ENCODE results near the gene DNAJC18.

DNAJC18 gene

DNA sequence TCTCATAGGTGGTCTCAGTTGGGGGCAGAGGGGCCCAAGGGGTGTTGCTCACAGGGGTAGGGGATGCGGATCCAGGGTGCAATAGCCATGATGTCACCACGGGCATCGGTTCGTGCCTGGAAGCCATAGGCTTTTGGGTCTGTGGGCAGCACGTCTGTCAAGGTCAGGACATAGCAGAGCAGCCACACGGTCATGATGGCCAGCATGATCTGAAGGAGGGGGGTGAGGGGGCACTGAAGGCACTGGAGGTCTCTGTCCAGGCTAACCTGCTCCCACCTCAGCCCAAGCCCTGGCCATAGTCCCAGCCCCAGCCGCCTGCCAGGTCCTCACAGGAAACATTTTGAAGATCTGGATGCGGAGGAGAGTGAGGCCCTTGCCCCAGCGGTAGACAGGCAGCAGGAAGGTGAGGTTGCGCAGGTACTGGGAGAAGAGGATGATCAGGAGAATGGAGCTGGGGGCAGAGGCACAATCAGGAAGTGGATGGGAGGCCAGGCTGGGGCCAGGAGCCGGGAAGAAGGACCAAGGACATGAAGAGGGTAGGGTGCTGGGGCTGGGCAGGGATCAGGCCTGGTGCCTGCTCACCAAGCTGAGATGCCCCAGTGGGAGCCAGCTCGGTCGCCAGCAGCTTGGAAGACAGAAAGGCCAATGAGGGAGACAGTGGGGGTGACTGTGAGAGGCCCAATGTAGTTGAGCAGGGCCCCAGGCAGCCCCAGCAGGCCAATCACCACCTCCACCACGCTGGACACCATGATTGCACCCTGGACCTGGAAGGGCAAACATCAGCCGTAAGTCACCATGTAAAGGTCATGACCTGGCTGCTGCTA is 59.5 kb downstream of the DNAJC18 start:
- no peak for DNase-seq

DNA sequence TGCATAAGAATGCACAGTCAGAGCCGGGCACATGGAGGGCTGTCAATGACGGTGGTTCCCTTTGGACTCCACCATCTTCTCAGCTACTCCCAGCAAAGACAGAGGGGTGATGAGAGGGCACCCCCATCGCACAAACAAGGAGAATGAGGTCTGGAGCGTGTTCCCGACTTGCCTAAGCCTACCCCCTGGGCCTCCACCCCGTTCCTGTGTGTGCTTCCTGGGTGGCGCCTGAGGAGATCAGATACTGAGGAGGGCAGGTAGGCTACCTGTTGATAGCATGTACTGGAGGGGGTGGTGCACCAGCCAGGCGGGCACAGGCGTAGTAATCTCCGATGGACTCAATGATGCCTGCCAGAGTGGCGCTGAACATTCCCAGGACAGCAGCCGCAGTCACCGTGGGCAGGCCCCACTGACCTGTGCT is 60.4 kb downstream of the DNAJC18 start:
- no peak overlapping the region for H2BK5ac ChIP-seq (ENCODE audit: low read depth, low read length, poor library complexity, severe bottlenecking)
- no peak overlapping the region for H4K8ac ChIP-seq (ENCODE audit: low read length)
- no peak for DNase-seq
- no peak overlapping the region for H2AK5ac ChIP-seq (ENCODE audit: low read length, severe bottlenecking)
- H3K18ac ChIP-seq (ENCODE audit: low read depth in 1 of 2, low read length in 2 of 2) = no peak overlapping the region
- no peak overlapping the region for H2AFZ ChIP-seq (ENCODE audit: low read depth, low read length)
- H3K14ac ChIP-seq (ENCODE audit: low read length in 2 of 2) = no peak overlapping the region
- H3K4ac ChIP-seq (ENCODE audit: low read depth in 1 of 2, low read length in 2 of 2) = no peak overlapping the region
- peaks cover 28% of the 10 kb centered on the region for H3K4me1 ChIP-seq (ENCODE audit: control insufficient read depth, insufficient read depth, low read depth, low read length)
- H2BK120ac ChIP-seq (ENCODE audit: low read depth, low read length) = no peak overlapping the region
- no peak overlapping the region for H3K23ac ChIP-seq (ENCODE audit: low read length in 2 of 2)
- peak overlapping the region in 1 of 2 experiments; percentile 3 for H2BK12ac ChIP-seq (ENCODE audit: low read length in 2 of 2)
- WGBS = 93% methylated on average over 13 of the region's 13 CpGs
- H3K4me3 ChIP-seq (ENCODE audit: insufficient read depth in 1 of 2, low read depth in 1 of 2, low read length in 2 of 2) = no peak overlapping the region
- H3K79me1 ChIP-seq (replicated peaks; ENCODE audit: low read length, poor library complexity, severe bottlenecking) = no peaks in the 10 kb centered on the region
- H3K9me3 ChIP-seq (ENCODE audit: control insufficient read depth, low read length) = no peaks in the 10 kb centered on the region
- H3K4me2 ChIP-seq (ENCODE audit: low read length, poor library complexity, severe bottlenecking) = no peak overlapping the region
- H4K91ac ChIP-seq (ENCODE audit: low read length) = peak overlapping the region; percentile 5
- H3K36me3 ChIP-seq (ENCODE audit: control insufficient read depth in 1 of 2, insufficient read depth in 2 of 2, low read depth in 1 of 2, low read length in 2 of 2) = peaks cover 14 to 25% of the 10 kb centered on the region in 2 experiments
- no peak overlapping the region for H3K9ac ChIP-seq (ENCODE audit: low read length)
- H3K27ac ChIP-seq (ENCODE audit: low read length, poor library complexity, severe bottlenecking) = no peak overlapping the region
- H2BK15ac ChIP-seq (ENCODE audit: low read depth, poor library complexity, severe bottlenecking) = no peak overlapping the region
- H3K27me3 ChIP-seq (ENCODE audit: control insufficient read depth in 1 of 2, insufficient read depth in 1 of 2, low read length in 2 of 2) = no peaks in the 10 kb centered on the region

More for the DNA sequence above, 59.5 kb downstream of the DNAJC18 start:
- Histone ChIP-seq H3K14ac (ENCODE audit: low read length in 2 of 2) (no peak overlapping the region), H2BK5ac (ENCODE audit: low read depth, low read length, poor library complexity, severe bottlenecking) (no peak overlapping the region), H3K9me3 (ENCODE audit: control insufficient read depth, low read length) (no peaks in the 10 kb centered on the region), H3K4me1 (ENCODE audit: control insufficient read depth, insufficient read depth, low read depth, low read length) (peaks cover 32% of the 10 kb centered on the region), H2BK12ac (ENCODE audit: low read length in 2 of 2) (no peak overlapping the region), H4K91ac (ENCODE audit: low read length) (no peak overlapping the region), H3K9ac (ENCODE audit: low read length) (no peak overlapping the region), H2BK15ac (ENCODE audit: low read depth, poor library complexity, severe bottlenecking) (no peak overlapping the region), H2AK5ac (ENCODE audit: low read length, severe bottlenecking) (no peak overlapping the region), H3K4me2 (ENCODE audit: low read length, poor library complexity, severe bottlenecking) (no peak overlapping the region), H3K79me1 (replicated peaks; ENCODE audit: low read length, poor library complexity, severe bottlenecking) (no peaks in the 10 kb centered on the region), H3K4me3 (ENCODE audit: insufficient read depth in 1 of 2, low read depth in 1 of 2, low read length in 2 of 2) (no peak overlapping the region), H3K27me3 (ENCODE audit: control insufficient read depth in 1 of 2, insufficient read depth in 1 of 2, low read length in 2 of 2) (no peaks in the 10 kb centered on the region), H2BK120ac (ENCODE audit: low read depth, low read length) (no peak overlapping the region), H3K18ac (ENCODE audit: low read depth in 1 of 2, low read length in 2 of 2) (no peak overlapping the region), H2AFZ (ENCODE audit: low read depth, low read length) (no peak overlapping the region), H4K8ac (ENCODE audit: low read length) (no peak overlapping the region), H3K27ac (ENCODE audit: low read length, poor library complexity, severe bottlenecking) (no peak overlapping the region), H3K36me3 (ENCODE audit: control insufficient read depth in 1 of 2, insufficient read depth in 2 of 2, low read depth in 1 of 2, low read length in 2 of 2) (peaks cover 8 to 20% of the 10 kb centered on the region in 2 experiments), H3K4ac (ENCODE audit: low read depth in 1 of 2, low read length in 2 of 2) (no peak overlapping the region), H3K23ac (ENCODE audit: low read length in 2 of 2) (no peak overlapping the region)
- WGBS = 91% methylated on average over 15 of the region's 15 CpGs

DNA sequence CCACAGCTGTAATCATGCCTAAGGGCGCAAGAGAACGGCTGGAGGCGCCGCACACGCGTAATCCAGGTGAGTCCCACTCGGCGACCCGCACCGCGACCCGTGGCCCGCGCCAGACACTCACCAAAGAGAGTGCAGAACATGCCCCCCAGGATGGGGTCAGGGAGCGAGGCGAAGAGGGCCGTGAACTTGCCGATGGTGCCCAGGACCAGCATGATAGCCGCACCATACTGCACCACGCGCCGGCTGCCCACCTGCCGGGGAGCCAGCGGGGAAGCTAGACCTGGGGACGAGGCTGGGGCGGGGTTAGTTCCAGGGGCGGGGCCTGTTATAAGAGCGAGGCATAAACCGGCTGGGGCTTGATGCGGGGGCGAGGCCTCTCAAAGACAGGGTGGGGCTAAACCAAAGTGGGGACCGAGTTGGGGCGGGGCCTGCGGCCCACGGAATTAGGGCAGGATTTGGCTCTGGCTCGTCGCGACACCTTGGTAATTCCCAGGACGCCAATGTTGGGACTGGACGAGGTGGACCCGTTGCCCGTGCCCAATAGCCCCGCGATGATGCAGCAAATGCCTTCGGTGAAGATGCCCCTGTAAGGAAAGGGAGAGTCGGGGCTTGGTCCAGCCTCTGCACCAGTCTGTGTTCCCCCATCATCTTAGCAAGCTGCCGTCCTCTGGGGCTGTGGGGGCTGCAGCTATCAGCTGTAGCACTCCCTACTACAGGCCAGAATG is 61.1 kb downstream of the DNAJC18 start:
- 85% methylated on average over 47 of the region's 47 CpGs for WGBS
- no peak overlapping the region for H3K14ac ChIP-seq (ENCODE audit: low read length in 2 of 2)
- no peak overlapping the region for H3K27ac ChIP-seq (ENCODE audit: low read length, poor library complexity, severe bottlenecking)
- no peak overlapping the region for H2BK12ac ChIP-seq (ENCODE audit: low read length in 2 of 2)
- no peak for DNase-seq
- no peak overlapping the region for H3K4me3 ChIP-seq (ENCODE audit: insufficient read depth in 1 of 2, low read depth in 1 of 2, low read length in 2 of 2)
- H2AK5ac ChIP-seq (ENCODE audit: low read length, severe bottlenecking) = no peak overlapping the region
- no peak overlapping the region for H2BK5ac ChIP-seq (ENCODE audit: low read depth, low read length, poor library complexity, severe bottlenecking)
- no peaks in the 10 kb centered on the region for H3K9me3 ChIP-seq (ENCODE audit: control insufficient read depth, low read length)
- H3K36me3 ChIP-seq (ENCODE audit: control insufficient read depth in 1 of 2, insufficient read depth in 2 of 2, low read depth in 1 of 2, low read length in 2 of 2) = peaks cover 18 to 32% of the 10 kb centered on the region in 2 experiments
- H3K23ac ChIP-seq (ENCODE audit: low read length in 2 of 2) = no peak overlapping the region
- no peak overlapping the region for H3K4me2 ChIP-seq (ENCODE audit: low read length, poor library complexity, severe bottlenecking)
- H4K91ac ChIP-seq (ENCODE audit: low read length) = no peak overlapping the region
- H3K4me1 ChIP-seq (ENCODE audit: control insufficient read depth, insufficient read depth, low read depth, low read length) = peaks cover 22% of the 10 kb centered on the region
- no peak overlapping the region for H2BK15ac ChIP-seq (ENCODE audit: low read depth, poor library complexity, severe bottlenecking)
- no peaks in the 10 kb centered on the region for H3K27me3 ChIP-seq (ENCODE audit: control insufficient read depth in 1 of 2, insufficient read depth in 1 of 2, low read length in 2 of 2)
- no peak overlapping the region for H3K18ac ChIP-seq (ENCODE audit: low read depth in 1 of 2, low read length in 2 of 2)
- H2AFZ ChIP-seq (ENCODE audit: low read depth, low read length) = no peak overlapping the region
- no peak overlapping the region for H4K8ac ChIP-seq (ENCODE audit: low read length)
- H3K79me1 ChIP-seq (replicated peaks; ENCODE audit: low read length, poor library complexity, severe bottlenecking) = no peaks in the 10 kb centered on the region
- H3K9ac ChIP-seq (ENCODE audit: low read length) = no peak overlapping the region
- H2BK120ac ChIP-seq (ENCODE audit: low read depth, low read length) = no peak overlapping the region
- H3K4ac ChIP-seq (ENCODE audit: low read depth in 1 of 2, low read length in 2 of 2) = no peak overlapping the region

DNA sequence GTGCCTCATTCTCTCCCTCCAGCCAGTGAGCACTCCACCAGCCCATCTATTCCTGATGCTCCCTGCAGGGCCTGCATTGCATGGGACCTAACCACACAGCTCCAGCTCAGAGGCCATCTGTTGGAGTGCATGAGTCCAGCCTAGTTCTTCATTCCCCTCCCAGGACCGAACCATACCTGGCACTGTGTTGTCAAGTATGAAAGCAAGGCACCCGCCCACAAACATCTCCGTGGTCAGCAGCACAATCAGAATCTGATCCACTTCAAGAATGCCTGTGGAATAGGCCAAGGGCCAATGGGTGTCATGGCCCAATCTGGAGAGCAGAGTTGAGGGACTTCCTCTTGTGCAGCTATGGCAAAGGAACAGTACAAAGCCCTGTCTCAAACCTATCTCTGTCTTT is 62.1 kb downstream of the DNAJC18 start:
- no peak for DNase-seq
- Histone ChIP-seq H3K79me1 (replicated peaks; ENCODE audit: low read length, poor library complexity, severe bottlenecking) (no peaks in the 10 kb centered on the region), H2AFZ (ENCODE audit: low read depth, low read length) (no peak overlapping the region), H2BK120ac (ENCODE audit: low read depth, low read length) (no peak overlapping the region), H3K27me3 (ENCODE audit: control insufficient read depth in 1 of 2, insufficient read depth in 1 of 2, low read length in 2 of 2) (no peaks in the 10 kb centered on the region), H3K23ac (ENCODE audit: low read length in 2 of 2) (no peak overlapping the region), H4K8ac (ENCODE audit: low read length) (no peak overlapping the region), H3K27ac (ENCODE audit: low read length, poor library complexity, severe bottlenecking) (no peak overlapping the region), H3K14ac (ENCODE audit: low read length in 2 of 2) (no peak overlapping the region), H2AK5ac (ENCODE audit: low read length, severe bottlenecking) (no peak overlapping the region), H2BK15ac (ENCODE audit: low read depth, poor library complexity, severe bottlenecking) (no peak overlapping the region), H3K18ac (ENCODE audit: low read depth in 1 of 2, low read length in 2 of 2) (no peak overlapping the region), H3K4me2 (ENCODE audit: low read length, poor library complexity, severe bottlenecking) (no peak overlapping the region), H3K4me1 (ENCODE audit: control insufficient read depth, insufficient read depth, low read depth, low read length) (peaks cover 15% of the 10 kb centered on the region), H3K9me3 (ENCODE audit: control insufficient read depth, low read length) (no peaks in the 10 kb centered on the region), H3K4ac (ENCODE audit: low read depth in 1 of 2, low read length in 2 of 2) (no peak overlapping the region), H2BK12ac (ENCODE audit: low read length in 2 of 2) (no peak overlapping the region), H3K36me3 (ENCODE audit: control insufficient read depth in 1 of 2, insufficient read depth in 2 of 2, low read depth in 1 of 2, low read length in 2 of 2) (peaks cover 25 to 34% of the 10 kb centered on the region in 2 experiments), H2BK5ac (ENCODE audit: low read depth, low read length, poor library complexity, severe bottlenecking) (no peak overlapping the region), H4K91ac (ENCODE audit: low read length) (no peak overlapping the region), H3K9ac (ENCODE audit: low read length) (no peak overlapping the region), H3K4me3 (ENCODE audit: insufficient read depth in 1 of 2, low read depth in 1 of 2, low read length in 2 of 2) (no peak overlapping the region)
- 98% methylated on average over 3 of the region's 3 CpGs for WGBS
